Measurements from ENCODE around the gene S100A13. TPM values are rescaled to one million over a fixed set of nuclear protein-coding genes. Genes with fewer than 3 reads are reported as not detected.

Gene S100A13
- total RNA-seq, 3 donors from 2014 or later, result 163 to 221 (median 198) TPM

- no peaks in the 10 kb centered on the region for H3K36me3 ChIP-seq
- H3K27ac ChIP-seq, result peak overlapping the region; percentile 27 to 100
- no peaks in the 10 kb centered on the region for H3K27me3 ChIP-seq
- no peaks in the 10 kb centered on the region for H3K4me1 ChIP-seq
- no peak for DNase-seq (ENCODE audit: low spot score in 2 of 2)
- peak overlapping the region in 2 of 3 donors; percentile 82 to 86 for H3K4me3 ChIP-seq
- no peak for TF ChIP-seq POLR2AphosphoS5 (IDR thresholded peaks at IDR 0.05)
- no peak for TF ChIP-seq POLR2A (IDR thresholded peaks at IDR 0.05)
- TF ChIP-seq, protein P1, sequence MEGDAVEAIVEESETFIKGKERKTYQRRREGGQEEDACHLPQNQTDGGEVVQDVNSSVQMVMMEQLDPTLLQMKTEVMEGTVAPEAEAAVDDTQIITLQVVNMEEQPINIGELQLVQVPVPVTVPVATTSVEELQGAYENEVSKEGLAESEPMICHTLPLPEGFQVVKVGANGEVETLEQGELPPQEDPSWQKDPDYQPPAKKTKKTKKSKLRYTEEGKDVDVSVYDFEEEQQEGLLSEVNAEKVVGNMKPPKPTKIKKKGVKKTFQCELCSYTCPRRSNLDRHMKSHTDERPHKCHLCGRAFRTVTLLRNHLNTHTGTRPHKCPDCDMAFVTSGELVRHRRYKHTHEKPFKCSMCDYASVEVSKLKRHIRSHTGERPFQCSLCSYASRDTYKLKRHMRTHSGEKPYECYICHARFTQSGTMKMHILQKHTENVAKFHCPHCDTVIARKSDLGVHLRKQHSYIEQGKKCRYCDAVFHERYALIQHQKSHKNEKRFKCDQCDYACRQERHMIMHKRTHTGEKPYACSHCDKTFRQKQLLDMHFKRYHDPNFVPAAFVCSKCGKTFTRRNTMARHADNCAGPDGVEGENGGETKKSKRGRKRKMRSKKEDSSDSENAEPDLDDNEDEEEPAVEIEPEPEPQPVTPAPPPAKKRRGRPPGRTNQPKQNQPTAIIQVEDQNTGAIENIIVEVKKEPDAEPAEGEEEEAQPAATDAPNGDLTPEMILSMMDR (IDR thresholded peaks at IDR 0.05), result no peak
- intact Hi-C loops (cut with DNase I; ENCODE audit: low total_unique reads), result no loop called here
- no peaks in the 10 kb centered on the region for H3K9me3 ChIP-seq
Measured at GRCh38 chr1:153635872-153636271, 8.6 kb upstream of the S100A13 start.

GRCh38 chr1:153633754-153634665 lies 6.7 kb upstream of the S100A13 start, which contains the start of gene CHTOP:
CHTOP (plus strand) TSS chr1:153634066; CDS start chr1:153636589, 2,523 bp downstream.
- no peaks in the 10 kb centered on the region for H3K9me3 ChIP-seq
- H3K4me3 ChIP-seq, result peak within 1 kb of the TSS; percentile 74 to 86 (median 82)
- TF ChIP-seq POLR2AphosphoS5 (IDR thresholded peaks at IDR 0.05) (peak; percentile 89 to 97 (median 95)), POLR2A (IDR thresholded peaks at IDR 0.05) (peak; percentile 50)
- TF ChIP-seq, protein P1 (IDR thresholded peaks at IDR 0.05), result peak; percentile 35 to 53 (median 47)
- no peaks in the 10 kb centered on the region for H3K36me3 ChIP-seq
- DNase-seq (ENCODE audit: low spot score in 2 of 2), result peak; percentile 98
- no peaks in the 10 kb centered on the region for H3K4me1 ChIP-seq
- H3K27me3 ChIP-seq, result no peaks in the 10 kb centered on the region
- intact Hi-C loops (cut with DNase I; ENCODE audit: low total_unique reads), result no loop called here
- peak within 1 kb of the TSS; percentile 99 to 100 for H3K27ac ChIP-seq

- Histone ChIP-seq H3K27me3 (no peaks in the 10 kb centered on the region), H3K4me3 (peak overlapping the region; percentile 74 to 86 (median 82)), H3K9me3 (no peaks in the 10 kb centered on the region), H3K4me1 (no peaks in the 10 kb centered on the region), H3K36me3 (no peaks in the 10 kb centered on the region), H3K27ac (peak overlapping the region; percentile 99 to 100)
- no peak for TF ChIP-seq POLR2A (IDR thresholded peaks at IDR 0.05)
- no peak for TF ChIP-seq POLR2AphosphoS5 (IDR thresholded peaks at IDR 0.05)
- TF ChIP-seq, protein P1 (IDR thresholded peaks at IDR 0.05), result peak in 1 of 3 donors; percentile 5
- intact Hi-C loops (cut with DNase I; ENCODE audit: low total_unique reads), result no loop called here
- DNase-seq (ENCODE audit: low spot score in 2 of 2), result no peak
Measured at GRCh38 chr1:153633161-153633753, 6.0 kb upstream of the S100A13 start.

DNA sequence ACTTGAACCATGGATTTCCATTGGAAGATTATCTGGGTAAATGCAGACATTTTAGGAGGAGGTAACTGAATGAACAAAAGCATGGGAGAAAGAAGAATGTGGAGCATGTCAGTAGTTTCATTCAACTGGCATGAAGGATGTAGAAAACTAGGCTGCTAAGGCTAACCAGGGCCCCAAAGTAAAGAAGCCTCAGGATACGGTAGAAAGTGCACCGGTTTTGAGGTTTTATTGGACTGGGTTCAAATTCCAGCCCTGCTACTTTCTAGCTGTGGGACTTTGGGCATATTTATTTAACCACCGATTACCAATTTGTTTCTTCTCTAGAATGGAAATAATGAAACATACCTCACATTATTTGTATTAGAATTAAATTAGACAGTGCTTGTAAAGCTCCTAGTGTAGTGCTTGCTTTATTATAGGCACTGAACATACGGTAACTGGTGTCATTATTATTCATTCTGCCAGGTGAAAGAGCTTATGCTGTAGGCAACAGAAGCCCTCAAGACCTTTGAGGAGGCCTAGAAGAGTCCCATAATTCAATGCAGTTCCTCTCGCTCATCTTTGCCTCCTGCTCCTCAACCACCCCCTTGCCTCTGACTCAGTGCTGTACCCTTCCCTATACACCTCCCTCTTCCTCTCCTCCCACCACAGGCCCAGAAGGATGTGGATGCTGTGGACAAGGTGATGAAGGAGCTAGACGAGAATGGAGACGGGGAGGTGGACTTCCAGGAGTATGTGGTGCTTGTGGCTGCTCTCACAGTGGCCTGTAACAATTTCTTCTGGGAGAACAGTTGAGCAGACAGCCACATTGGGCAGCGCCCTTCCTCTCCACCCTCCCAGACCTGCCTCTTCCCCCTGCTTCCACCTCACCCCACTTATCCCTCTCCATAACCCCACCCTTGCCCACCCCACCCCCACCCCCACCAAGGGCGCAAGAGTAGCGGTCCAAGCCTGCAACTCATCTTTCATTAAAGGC lies 4.0 kb upstream of the S100A13 start:
- intact Hi-C loops (cut with DNase I; ENCODE audit: low total_unique reads), result no loop called here
- Histone ChIP-seq H3K27me3 (no peaks in the 10 kb centered on the region), H3K4me1 (peaks cover 0 to 3% of the 10 kb centered on the region in 2 donors), H3K36me3 (no peaks in the 10 kb centered on the region), H3K27ac (peak overlapping the region; percentile 96 to 97), H3K9me3 (no peaks in the 10 kb centered on the region), H3K4me3 (no peak overlapping the region)
- TF ChIP-seq POLR2AphosphoS5 (IDR thresholded peaks at IDR 0.05), result no peak
- TF ChIP-seq, protein P1 (IDR thresholded peaks at IDR 0.05), result no peak
- TF ChIP-seq POLR2A (IDR thresholded peaks at IDR 0.05), result no peak
- no peak for DNase-seq (ENCODE audit: low spot score in 2 of 2)
